Mononuclear cell (primary cell): ENCODE measurements around the gene APEH. TPM values are rescaled to one million over a fixed set of nuclear protein-coding genes. Genes with fewer than 3 reads are reported as not detected.

ENCODE experiments used
- H3K27me3 ChIP-seq: 2 replicates; pipeline ENCODE4 v1.6.0; 2011; ENCODE audit warnings: low read length, control low read depth; ENCODE audit not compliant: insufficient read depth
- H3K4me1 ChIP-seq: 2 replicates; pipeline ENCODE4 v1.5.1; 2011; ENCODE audit warnings: mild to moderate bottlenecking, low read length, control low read depth; ENCODE audit not compliant: insufficient read depth
- H3K4me3 ChIP-seq: 2 replicates; pipeline ENCODE4 v1.5.1; 2011; ENCODE audit warnings: mild to moderate bottlenecking, low read length, moderate library complexity
- H3K9me3 ChIP-seq: 2 replicates; pipeline ENCODE4 v1.5.1; 2011; ENCODE audit warnings: low read depth, mild to moderate bottlenecking, control low read depth, low read length
- total RNA-seq: library from RNA; depleted of rRNA; stranded (reverse); fragments of >200 nt; gene quantifications from one replicate; pipeline ENCODE4 v1.2.3, GENCODE V29; 2012

The APEH gene
- total RNA-seq, 1 donor, result 30.7 TPM

DNA sequence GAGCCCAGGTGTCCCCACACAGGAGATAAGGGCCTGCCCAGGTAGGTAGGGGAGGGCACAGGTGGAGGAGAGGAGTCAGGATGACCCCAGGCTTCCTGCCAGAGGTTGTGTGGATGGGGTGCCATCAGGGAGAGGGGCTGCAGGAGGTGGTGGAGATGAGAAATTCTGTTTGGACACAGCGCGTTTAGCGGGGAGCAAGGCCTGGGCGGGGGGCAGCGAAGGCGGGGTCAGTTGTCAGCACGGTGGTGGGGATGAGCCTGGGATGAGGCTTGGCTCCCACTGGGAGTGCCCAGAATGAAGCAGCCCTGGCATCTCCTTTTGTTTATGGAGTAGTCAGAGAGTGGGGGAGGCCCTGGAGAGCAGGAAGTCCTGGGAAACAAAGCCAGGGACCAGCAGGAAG lies 29.8 kb downstream of the APEH start:
- Histone ChIP-seq H3K9me3 (no peaks in the 10 kb centered on the region), H3K4me3 (no peak overlapping the region), H3K27me3 (no peaks in the 10 kb centered on the region), H3K4me1 (no peaks in the 10 kb centered on the region)

- H3K4me3 ChIP-seq, result no peak overlapping the region
- no peaks in the 10 kb centered on the region for H3K4me1 ChIP-seq
- H3K9me3 ChIP-seq, result no peaks in the 10 kb centered on the region
Measured at GRCh38 chr3:49704629-49705028, 30.5 kb downstream of the APEH start.

GRCh38 chr3:49705390-49705960 lies 31.3 kb downstream of the APEH start:
- Histone ChIP-seq H3K27me3 (no peaks in the 10 kb centered on the region), H3K4me1 (no peaks in the 10 kb centered on the region)

More at GRCh38 chr3:49704629-49705028, 30.5 kb downstream of the APEH start:
- no peaks in the 10 kb centered on the region for H3K27me3 ChIP-seq

DNA sequence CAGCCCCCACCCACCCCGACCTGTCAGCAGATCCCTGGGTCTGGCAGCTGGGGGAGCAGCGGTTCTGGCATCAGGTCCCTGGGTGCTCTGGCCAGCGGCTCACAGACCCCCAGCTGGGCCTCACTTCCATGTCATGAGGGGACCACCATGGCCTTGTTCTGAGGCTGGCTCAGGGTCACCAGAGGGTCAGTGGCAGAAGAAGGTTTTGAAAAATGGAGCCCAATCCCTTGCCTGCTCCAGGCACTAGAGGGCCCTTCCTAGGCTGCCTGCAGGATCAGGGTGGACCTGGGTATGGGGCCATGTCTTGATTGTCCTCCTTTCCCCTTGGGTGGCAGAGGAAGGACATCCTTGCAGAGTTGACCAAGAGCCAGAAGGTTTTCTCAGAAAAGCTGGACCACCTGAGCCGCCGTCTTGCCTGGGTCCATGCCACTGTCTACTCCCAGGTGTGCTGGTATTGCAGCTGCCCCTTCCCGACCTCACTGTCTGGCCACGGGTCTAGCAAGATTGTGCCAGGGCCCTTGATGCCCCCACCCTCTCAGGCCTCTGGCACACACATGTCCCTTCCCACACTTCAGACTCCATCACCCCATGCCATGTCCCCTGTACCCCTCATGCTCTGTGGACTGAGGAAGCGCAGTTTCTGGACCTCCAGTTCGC lies 32.4 kb downstream of the APEH start:
- H3K4me1 ChIP-seq, result no peaks in the 10 kb centered on the region
- no peak overlapping the region for H3K4me3 ChIP-seq
- no peaks in the 10 kb centered on the region for H3K27me3 ChIP-seq
- no peaks in the 10 kb centered on the region for H3K9me3 ChIP-seq

More at GRCh38 chr3:49705390-49705960, 31.3 kb downstream of the APEH start:
- no peak overlapping the region for H3K4me3 ChIP-seq
- no peaks in the 10 kb centered on the region for H3K9me3 ChIP-seq

DNA sequence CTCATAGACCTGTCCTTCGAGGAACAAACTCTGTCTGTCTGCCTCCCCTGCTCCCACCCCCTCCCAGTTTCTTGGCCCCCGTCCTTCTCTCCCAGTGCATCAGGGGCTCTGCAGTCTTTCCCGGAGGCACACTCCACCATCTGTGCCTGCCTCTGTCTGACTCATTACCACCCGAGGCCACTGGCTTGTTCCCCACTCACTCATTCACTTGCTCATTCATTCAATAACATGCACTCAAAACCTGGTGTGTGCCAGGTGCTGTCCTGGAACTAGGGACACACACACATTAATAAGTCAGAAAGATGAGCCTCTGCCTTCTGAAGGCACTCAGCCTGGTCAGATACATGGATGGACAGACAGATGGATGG lies 32.9 kb downstream of the APEH start:
- H3K4me3 ChIP-seq, result no peak overlapping the region
- no peaks in the 10 kb centered on the region for H3K4me1 ChIP-seq
- H3K9me3 ChIP-seq, result no peaks in the 10 kb centered on the region
- H3K27me3 ChIP-seq, result no peaks in the 10 kb centered on the region

DNA sequence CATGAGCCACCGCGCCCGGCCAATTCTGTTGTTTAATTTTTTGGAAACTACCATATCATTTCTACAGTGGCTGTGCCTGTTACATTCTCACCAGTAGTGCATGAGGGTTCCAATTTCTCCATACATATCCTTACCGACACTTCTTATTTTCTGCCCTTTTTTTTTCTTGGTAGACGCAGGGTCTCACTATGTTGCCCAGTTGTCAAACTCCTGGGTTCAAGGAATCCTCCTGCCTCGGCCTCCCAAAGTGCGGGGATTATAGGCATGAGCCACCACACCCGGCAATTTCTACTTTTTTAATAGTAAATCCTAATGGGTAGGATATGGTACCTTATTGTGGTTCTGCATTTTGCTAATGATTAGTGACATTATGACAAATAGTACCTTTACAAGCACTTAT lies 35.7 kb downstream of the APEH start:
- peaks cover 9% of the 10 kb centered on the region for H3K4me1 ChIP-seq
- no peaks in the 10 kb centered on the region for H3K27me3 ChIP-seq
- H3K9me3 ChIP-seq, result no peaks in the 10 kb centered on the region
- no peak overlapping the region for H3K4me3 ChIP-seq

DNA sequence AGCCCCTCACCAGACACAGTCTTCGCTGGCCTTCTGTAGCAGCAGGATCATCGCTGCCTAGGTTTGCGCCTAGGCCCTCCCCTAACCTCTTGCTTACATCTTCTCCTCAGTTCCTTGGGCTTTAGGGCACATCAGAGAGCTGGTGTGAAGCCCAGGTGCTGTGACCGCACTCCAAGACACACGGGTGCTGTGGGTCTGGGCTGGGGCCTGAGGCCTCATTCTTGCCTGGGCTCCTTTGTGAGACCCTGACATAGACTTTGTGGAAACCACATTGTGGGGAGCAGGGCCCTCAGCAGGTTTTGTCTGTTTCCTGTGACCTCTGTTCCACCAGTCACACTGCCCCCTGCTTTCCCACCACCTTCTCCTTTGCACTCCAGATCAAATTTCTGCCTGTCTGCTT lies 37.3 kb downstream of the APEH start:
- peaks cover 9% of the 10 kb centered on the region for H3K4me1 ChIP-seq
- no peak overlapping the region for H3K4me3 ChIP-seq
- H3K9me3 ChIP-seq, result no peaks in the 10 kb centered on the region
- H3K27me3 ChIP-seq, result no peaks in the 10 kb centered on the region

GRCh38 chr3:49712166-49712565 lies 38.0 kb downstream of the APEH start:
- Histone ChIP-seq H3K27me3 (no peaks in the 10 kb centered on the region), H3K9me3 (no peaks in the 10 kb centered on the region), H3K4me1 (peaks cover 9% of the 10 kb centered on the region), H3K4me3 (no peak overlapping the region)

GRCh38 chr3:49712631-49713317 lies 38.6 kb downstream of the APEH start:
- H3K27me3 ChIP-seq, result no peaks in the 10 kb centered on the region
- H3K4me3 ChIP-seq, result no peak overlapping the region
- H3K4me1 ChIP-seq, result peaks cover 9% of the 10 kb centered on the region
- no peaks in the 10 kb centered on the region for H3K9me3 ChIP-seq

DNA sequence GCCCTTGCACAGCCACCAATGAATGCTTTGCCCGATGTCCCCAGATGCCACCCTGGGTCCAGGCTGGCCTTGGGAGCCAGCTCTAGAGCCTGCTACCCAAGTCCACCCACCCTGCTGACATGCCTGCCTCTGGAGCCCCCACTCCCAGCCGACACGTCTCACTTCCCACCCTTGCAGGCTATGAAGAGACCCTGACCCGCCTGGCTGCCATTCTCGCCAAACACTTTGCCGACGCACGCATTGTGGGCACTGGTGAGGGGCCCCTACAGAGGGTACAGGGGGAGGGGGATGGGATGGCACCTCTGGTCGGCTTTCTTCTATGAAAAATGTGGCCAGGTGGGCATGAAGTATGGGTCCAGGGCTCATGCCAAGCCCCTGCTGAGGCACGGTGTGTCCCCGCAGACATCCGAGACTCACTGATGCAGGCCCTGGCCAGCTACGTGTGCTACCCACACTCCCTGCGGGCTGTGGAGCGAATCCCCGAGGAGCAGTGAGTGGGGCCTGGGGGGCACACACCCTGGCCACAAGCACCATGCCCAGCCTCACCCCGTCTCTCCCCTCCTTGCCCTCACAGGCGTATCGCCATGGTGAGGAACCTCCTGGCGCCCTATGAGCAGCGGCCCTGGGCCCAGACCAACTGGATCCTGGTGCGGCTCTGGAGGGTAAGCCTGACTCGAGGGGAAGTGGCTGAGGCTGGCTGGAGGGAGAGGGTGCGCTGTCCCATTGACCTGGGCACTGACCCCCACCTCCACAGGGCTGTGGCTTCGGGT lies 39.4 kb downstream of the APEH start:
- no peaks in the 10 kb centered on the region for H3K9me3 ChIP-seq
- H3K4me1 ChIP-seq, result peaks cover 13% of the 10 kb centered on the region
- no peaks in the 10 kb centered on the region for H3K27me3 ChIP-seq
- H3K4me3 ChIP-seq, result no peak overlapping the region

- Histone ChIP-seq H3K4me3 (no peak overlapping the region), H3K9me3 (no peaks in the 10 kb centered on the region), H3K4me1 (peaks cover 20% of the 10 kb centered on the region), H3K27me3 (no peaks in the 10 kb centered on the region)
Measured at GRCh38 chr3:49714728-49715550, 40.8 kb downstream of the APEH start.

DNA sequence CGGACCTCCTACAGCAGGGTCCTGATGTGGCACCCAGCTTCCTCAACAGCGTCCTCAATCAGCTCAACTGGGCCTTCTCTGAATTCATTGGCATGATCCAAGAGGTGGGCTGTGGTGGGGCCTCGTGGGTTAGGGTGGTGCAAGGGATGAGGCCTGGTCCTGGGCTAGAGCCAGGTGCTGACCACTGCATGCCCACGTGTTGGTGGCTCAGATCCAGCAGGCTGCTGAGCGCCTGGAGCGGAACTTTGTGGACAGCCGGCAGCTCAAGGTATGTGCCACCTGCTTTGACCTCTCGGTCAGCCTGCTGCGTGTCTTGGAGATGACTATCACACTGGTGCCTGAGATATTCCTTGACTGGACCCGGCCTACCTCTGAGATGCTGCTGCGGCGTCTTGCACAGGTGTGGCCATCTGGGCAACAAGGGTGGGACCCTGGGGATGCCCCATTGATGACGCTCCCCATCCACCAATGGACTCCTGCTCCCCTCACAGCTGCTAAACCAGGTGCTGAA lies 41.5 kb downstream of the APEH start:
- H3K27me3 ChIP-seq, result no peaks in the 10 kb centered on the region
- no peak overlapping the region for H3K4me3 ChIP-seq
- H3K4me1 ChIP-seq, result peaks cover 20% of the 10 kb centered on the region
- no peaks in the 10 kb centered on the region for H3K9me3 ChIP-seq

- no peaks in the 10 kb centered on the region for H3K9me3 ChIP-seq
- H3K4me1 ChIP-seq, result peaks cover 20% of the 10 kb centered on the region
- H3K4me3 ChIP-seq, result no peak overlapping the region
- no peaks in the 10 kb centered on the region for H3K27me3 ChIP-seq
Measured at GRCh38 chr3:49716169-49716568, 42.0 kb downstream of the APEH start.

- H3K4me3 ChIP-seq, result no peak overlapping the region
- H3K4me1 ChIP-seq, result peaks cover 20% of the 10 kb centered on the region
- no peaks in the 10 kb centered on the region for H3K9me3 ChIP-seq
- H3K27me3 ChIP-seq, result no peaks in the 10 kb centered on the region
Measured at GRCh38 chr3:49716691-49717210, 42.6 kb downstream of the APEH start.
